SK-N-SH (cell line): Measurements from ENCODE around the gene EDC4. TPM values are rescaled to one million over a fixed set of nuclear protein-coding genes. Genes with fewer than 3 reads are reported as not detected.
A peak's percentile ranks its signal among the peaks of the same experiment; 100 is the strongest.

ENCODE experiments used
- CTCF ChIA-PET: fragments of 300-600, 350-600 bp; formaldehyde crosslinking; extraction: SDS; loops from one replicate; lab custom pipeline; 2021; lab: Yijun Ruan, JAX
- POLR2A ChIA-PET: fragments of 350-600 bp; sonication (Branson Sonifier 250); formaldehyde crosslinking; extraction: SDS; loops from one replicate; lab custom pipeline; 2020; ENCODE audit warnings: antibody characterized with exemption, inconsistent platforms; lab: Yijun Ruan, JAX
- DNase-seq: peaks from one replicate; pipeline ENCODE4 v3.0.0; 2012
- H2AFZ ChIP-seq: fragments of 200-600 bp; sonication (generic); 2 replicates; pipeline ENCODE4 v1.8.1; 2016; ENCODE audit warnings: antibody characterized with exemption, mild to moderate bottlenecking, low read depth
- H3F3A ChIP-seq: fragments of 200-600 bp; sonication (generic); replicated peaks from 2 replicates; pipeline ENCODE3; 2016; ENCODE audit warnings: antibody characterized with exemption, mild to moderate bottlenecking; ENCODE audit not compliant: insufficient read depth
- H3K27ac ChIP-seq, 2 experiments: fragments of 200-500 bp in 1 of 2; fragments of 200-600 bp in 1 of 2; sonication (Bioruptor generic) in 1 of 2; sonication (generic), shearing (Covaris generic) in 1 of 2; 2 replicates each; pipeline versions ENCODE4 v1.5.1 to v1.6.1; 2014 to 2016; ENCODE audit warnings: low read depth in 2 of 2, inconsistent platforms in 1 of 2, low read length in 1 of 2, mild to moderate bottlenecking in 1 of 2, mixed read lengths in 1 of 2
- H3K27me3 ChIP-seq: fragments of 200-600 bp; sonication (generic), shearing (Covaris generic); 2 replicates; pipeline ENCODE4 v1.6.1; 2016; ENCODE audit warnings: mixed run types; ENCODE audit not compliant: insufficient read depth
- H3K36me3 ChIP-seq, 2 experiments: fragments of 200-500 bp in 1 of 2; fragments of 200-600 bp in 1 of 2; sonication (Bioruptor generic) in 1 of 2; sonication (generic) in 1 of 2; replicated peaks in 1 of 2; 2 replicates each; pipeline versions ENCODE3 to v1.5.1; 2014 to 2016; ENCODE audit warnings: low read length in 1 of 2, mild to moderate bottlenecking in 1 of 2; ENCODE audit not compliant: insufficient read depth in 2 of 2, control insufficient read depth in 1 of 2
- H3K4me1 ChIP-seq, 2 experiments: fragments of 200-500 bp in 1 of 2; fragments of 200-600 bp in 1 of 2; sonication (Bioruptor generic) in 1 of 2; sonication (generic), shearing (Covaris generic) in 1 of 2; 2 replicates each; pipeline versions ENCODE4 v1.5.1 to v1.6.1; 2014 to 2016; ENCODE audit warnings: low read depth in 1 of 2, low read length in 1 of 2, mixed run types in 1 of 2; ENCODE audit not compliant: insufficient read depth in 2 of 2, control insufficient read depth in 1 of 2
- H3K4me2 ChIP-seq: fragments of 200-600 bp; sonication (generic), shearing (Covaris generic); 2 replicates; pipeline ENCODE4 v1.6.1; 2017; ENCODE audit warnings: mixed run types
- H3K4me3 ChIP-seq, 2 experiments: fragments of 200-500 bp in 1 of 2; fragments of 200-600 bp in 1 of 2; sonication (Bioruptor generic) in 1 of 2; sonication (generic), shearing (Covaris generic) in 1 of 2; 2 replicates each; pipeline versions ENCODE4 v1.5.1 to v1.8.1; 2014 to 2016; ENCODE audit warnings: low read depth in 2 of 2, inconsistent platforms in 1 of 2, low read length in 1 of 2, mild to moderate bottlenecking in 1 of 2, mixed read lengths in 1 of 2, moderate library complexity in 1 of 2
- H3K79me2 ChIP-seq: fragments of 200-600 bp; sonication (generic); 2 replicates; pipeline ENCODE4 v1.8.1; 2017; ENCODE audit warnings: mild to moderate bottlenecking; ENCODE audit not compliant: insufficient read depth
- H3K9ac ChIP-seq: fragments of 200-600 bp; sonication (generic); 2 replicates; pipeline ENCODE4 v1.6.1; 2017; ENCODE audit warnings: mixed run types
- H3K9me2 ChIP-seq: fragments of 200-600 bp; sonication (generic); 2 replicates; pipeline ENCODE4 v1.6.1; 2017; ENCODE audit warnings: mixed run types
- H3K9me3 ChIP-seq: fragments of 200-600 bp; sonication (generic); 2 replicates; pipeline ENCODE4 v1.6.1; 2017; ENCODE audit warnings: mixed run types, mild to moderate bottlenecking, moderate library complexity
- H4K20me1 ChIP-seq: fragments of 200-600 bp; sonication (generic); 2 replicates; pipeline ENCODE4 v1.6.1; 2017; ENCODE audit warnings: mild to moderate bottlenecking, mixed run types; ENCODE audit not compliant: insufficient read depth
- CHD2 ChIP-seq: fragments of 150-350 bp; IDR thresholded peaks from 2 replicates; pipeline ENCODE4 v1.6.1; 2018; ENCODE audit warnings: low read length; ENCODE audit not compliant: partially characterized antibody
- ELF1 ChIP-seq: IDR thresholded peaks from 2 replicates; pipeline ENCODE4 v1.4.0; 2012
- EZH2phosphoT487 ChIP-seq: fragments of 200-600 bp; sonication (generic); IDR thresholded peaks from 2 replicates; pipeline ENCODE4 v1.6.1; 2017; ENCODE audit warnings: low read depth, mixed run types, mild to moderate bottlenecking, antibody characterized with exemption, moderate library complexity, borderline replicate concordance
- GATA2 ChIP-seq: sonication (generic); formaldehyde crosslinking; IDR thresholded peaks from 2 replicates; pipeline ENCODE4 v1.5.0; 2020; ENCODE audit warnings: mild to moderate bottlenecking, missing genetic modification reagents
- IRF3 ChIP-seq: fragments of 150-350 bp; IDR thresholded peaks from 2 replicates; pipeline ENCODE4 v1.6.1; 2016; ENCODE audit warnings: mild to moderate bottlenecking, low read depth, low read length
- MEF2A ChIP-seq: IDR thresholded peaks from 2 replicates; pipeline ENCODE4 v1.4.0; 2012; ENCODE audit warnings: low read depth, borderline replicate concordance
- MXI1 ChIP-seq: IDR thresholded peaks from 2 replicates; pipeline ENCODE4 v1.6.1; 2012; ENCODE audit warnings: mild to moderate bottlenecking, low read depth, low read length, improper control_type of control experiment
- NFIC ChIP-seq: IDR thresholded peaks from 2 replicates; pipeline ENCODE4 v1.4.0; 2012; ENCODE audit warnings: borderline replicate concordance
- POLR2AphosphoS5 ChIP-seq: IDR thresholded peaks from 2 replicates; pipeline ENCODE4 v1.6.1; 2012; ENCODE audit warnings: low read depth, low read length
- REST ChIP-seq: IDR thresholded peaks from 2 replicates; pipeline ENCODE4 v1.6.1; 2012; ENCODE audit warnings: mild to moderate bottlenecking, low read depth, low read length, moderate library complexity
- RFX5 ChIP-seq: IDR thresholded peaks from 2 replicates; pipeline ENCODE4 v1.6.1; 2012; ENCODE audit warnings: mild to moderate bottlenecking, improper control_type of control experiment, low read length
- RXRA ChIP-seq: IDR thresholded peaks from 2 replicates; pipeline ENCODE4 v1.4.0; 2012; ENCODE audit warnings: low read depth, mild to moderate bottlenecking, borderline replicate concordance
- SMC3 ChIP-seq: IDR thresholded peaks from 2 replicates; pipeline ENCODE4 v1.6.1; 2012; ENCODE audit warnings: low read depth, low read length, improper control_type of control experiment
- TCF12 ChIP-seq: IDR thresholded peaks from 2 replicates; pipeline ENCODE4 v1.4.0; 2012
- TEAD4 ChIP-seq: IDR thresholded peaks from 2 replicates; pipeline ENCODE4 v1.4.0; 2012; ENCODE audit warnings: mild to moderate bottlenecking, borderline replicate concordance; ENCODE audit not compliant: insufficient read depth
- USF1 ChIP-seq: IDR thresholded peaks from 2 replicates; pipeline ENCODE4 v1.4.0; 2012; ENCODE audit warnings: low read depth, borderline replicate concordance
- USF2 ChIP-seq: fragments of 150-350 bp; IDR thresholded peaks from 2 replicates; pipeline ENCODE4 v1.6.1; 2017; ENCODE audit warnings: antibody characterized with exemption, low read length, low read depth, borderline replicate concordance
- YY1 ChIP-seq: IDR thresholded peaks from 2 replicates; pipeline ENCODE4 v1.4.0; 2012; ENCODE audit warnings: low read depth, mild to moderate bottlenecking
- ZBTB33 ChIP-seq: IDR thresholded peaks from 2 replicates; pipeline ENCODE4 v1.4.0; 2012; ENCODE audit warnings: low read depth, borderline replicate concordance
- WGBS: methylation state at CpG from one replicate; pipeline ENCODE4 v1.1.6; 2017; ENCODE audit warnings: low lambda C conversion rate; 5-methylcytosine and 5-hydroxymethylcytosine counted together
- polyA plus RNA-seq, 3 experiments: library from polyadenylated mRNA; depleted of rRNA; stranded (reverse); fragments of >200 nt; gene quantifications; 2 replicates each; pipeline ENCODE4 v1.2.3, GENCODE V29; 2012

The EDC4 gene
- polyA plus RNA-seq, 1 of the 3 experiments (the other 2 are of a cell fraction): 38.0 TPM

- no peaks in the 10 kb centered on the region for H3K9me3 ChIP-seq
- H3K79me2 ChIP-seq: peaks cover 56% of the 10 kb centered on the region
- TF ChIP-seq USF1: no peak
- no peak for TF ChIP-seq TEAD4
- TF ChIP-seq ZBTB33: no peak
- TF ChIP-seq CHD2: no peak
- TF ChIP-seq ELF1: no peak
- H3K4me3 ChIP-seq: peak overlapping the region; percentile 80 to 97
- H3K4me1 ChIP-seq: peaks cover 10 to 11% of the 10 kb centered on the region in 2 experiments; a peak in 2 of 4 replicates
- peak overlapping the region; percentile 68 to 69 for H3K27ac ChIP-seq
- H3K36me3 ChIP-seq: no peaks in the 10 kb centered on the region
- ChIA-PET CTCF (interaction anchor here (1.0 to 22.4 kb wide), 6 partner anchors 10 to 147 kb away, joined by 3 to 564 read pairs (median 4); partner anchors contain the start of genes CTRL, LCAT, NRN1L and NUTF2), POLR2A (no interaction called here)
- H3K4me2 ChIP-seq: peak overlapping the region; percentile 93
- peak overlapping the region; percentile 82; the same call in 1 of the 2 replicates for H2AFZ ChIP-seq
- H3K9me2 ChIP-seq: no peaks in the 10 kb centered on the region
- H4K20me1 ChIP-seq: peaks cover 6% of the 10 kb centered on the region; the same call in 1 of the 2 replicates
- DNase-seq: no peak
- 30% methylated on average over 12 of the region's 14 CpGs for WGBS
- peak overlapping the region; percentile 99 for H3K9ac ChIP-seq
- H3K27me3 ChIP-seq: no peaks in the 10 kb centered on the region
- no peaks in the 10 kb centered on the region for H3F3A ChIP-seq
Measured at GRCh38 chr16:67893743-67894399, 21.0 kb downstream of the EDC4 start.

GRCh38 chr16:67897231-67897630 is 24.4 kb downstream of the EDC4 start:
- H3K4me1 ChIP-seq: peaks cover 10 to 11% of the 10 kb centered on the region in 2 experiments; a peak in 2 of 4 replicates
- POLR2A ChIA-PET: no interaction called here
- H4K20me1 ChIP-seq: peaks cover 12% of the 10 kb centered on the region
- no peak overlapping the region for H3K27ac ChIP-seq
- H3K9me2 ChIP-seq: no peaks in the 10 kb centered on the region
- DNase-seq: no peak
- CTCF ChIA-PET: interaction anchor here (1.0 to 2.5 kb wide), 5 partner anchors 11 to 31 kb away, joined by 4 to 10 read pairs (median 6); no protein-coding TSS in a partner anchor
- no peak overlapping the region for H3K4me3 ChIP-seq
- 94% methylated on average over 3 of the region's 3 CpGs for WGBS
- no peaks in the 10 kb centered on the region for H3K27me3 ChIP-seq
- H3K79me2 ChIP-seq: peaks cover 88% of the 10 kb centered on the region
- H3F3A ChIP-seq: no peaks in the 10 kb centered on the region
- H3K36me3 ChIP-seq: no peaks in the 10 kb centered on the region
- no peak overlapping the region for H3K9ac ChIP-seq
- H3K4me2 ChIP-seq: no peak overlapping the region
- no peak overlapping the region for H2AFZ ChIP-seq
- no peaks in the 10 kb centered on the region for H3K9me3 ChIP-seq
- no peak for TF ChIP-seq YY1
- no peak for TF ChIP-seq POLR2AphosphoS5
- TF ChIP-seq NFIC: no peak
- no peak for TF ChIP-seq RXRA
- no peak for TF ChIP-seq MEF2A
- TF ChIP-seq RFX5: no peak
- no peak for TF ChIP-seq ELF1
- TF ChIP-seq MXI1: no peak
- TF ChIP-seq TCF12: no peak
- TF ChIP-seq USF2: no peak
- TF ChIP-seq IRF3: no peak
- no peak for TF ChIP-seq EZH2phosphoT487
- TF ChIP-seq GATA2 (CRISPR knock-in tag): no peak
- no peak for TF ChIP-seq REST
- no peak for TF ChIP-seq SMC3
